ENCODE measurements around the gene STRN3. TPM values are rescaled to one million over a fixed set of nuclear protein-coding genes. Genes with fewer than 3 reads are reported as not detected.

Gene STRN3
- total RNA-seq, 2 experiments from 2014 or later, result 25.2 to 37.0 TPM

DNA sequence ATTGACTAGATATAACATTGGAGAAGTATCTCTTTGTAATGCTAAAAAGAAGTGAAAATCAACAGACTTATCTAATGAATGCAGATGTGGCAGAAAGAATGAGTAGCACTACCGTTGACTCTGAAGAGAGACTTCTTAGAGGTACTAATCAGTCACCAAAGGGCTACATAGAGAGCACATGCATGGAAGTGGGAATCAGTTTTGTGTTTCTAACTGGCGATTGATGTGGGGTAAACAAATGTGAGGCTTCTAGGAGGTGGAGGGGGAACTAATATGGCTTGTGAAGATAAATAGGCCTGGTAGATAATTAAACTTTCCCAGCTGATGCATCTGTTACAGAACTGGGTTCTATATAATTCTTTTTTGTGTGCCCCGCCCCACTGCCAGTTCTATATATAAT lies 141.3 kb downstream of the STRN3 start:
- no peaks in the 10 kb centered on the region for H4K20me1 ChIP-seq (ENCODE audit: insufficient read depth, low read length)
- no peaks in the 10 kb centered on the region for H3K9me3 ChIP-seq (ENCODE audit: low read length)
- no peaks in the 10 kb centered on the region for H3K9me2 ChIP-seq (ENCODE audit: insufficient read depth, low read length)
- no peak overlapping the region for H3K4me3 ChIP-seq (ENCODE audit: low read depth, low read length, poor library complexity, severe bottlenecking)
- TF ChIP-seq EZH2phosphoT487 (IDR thresholded peaks at IDR 0.05; ENCODE audit: borderline replicate concordance, low read depth, low read length), result no peak
- TF ChIP-seq, protein P1, sequence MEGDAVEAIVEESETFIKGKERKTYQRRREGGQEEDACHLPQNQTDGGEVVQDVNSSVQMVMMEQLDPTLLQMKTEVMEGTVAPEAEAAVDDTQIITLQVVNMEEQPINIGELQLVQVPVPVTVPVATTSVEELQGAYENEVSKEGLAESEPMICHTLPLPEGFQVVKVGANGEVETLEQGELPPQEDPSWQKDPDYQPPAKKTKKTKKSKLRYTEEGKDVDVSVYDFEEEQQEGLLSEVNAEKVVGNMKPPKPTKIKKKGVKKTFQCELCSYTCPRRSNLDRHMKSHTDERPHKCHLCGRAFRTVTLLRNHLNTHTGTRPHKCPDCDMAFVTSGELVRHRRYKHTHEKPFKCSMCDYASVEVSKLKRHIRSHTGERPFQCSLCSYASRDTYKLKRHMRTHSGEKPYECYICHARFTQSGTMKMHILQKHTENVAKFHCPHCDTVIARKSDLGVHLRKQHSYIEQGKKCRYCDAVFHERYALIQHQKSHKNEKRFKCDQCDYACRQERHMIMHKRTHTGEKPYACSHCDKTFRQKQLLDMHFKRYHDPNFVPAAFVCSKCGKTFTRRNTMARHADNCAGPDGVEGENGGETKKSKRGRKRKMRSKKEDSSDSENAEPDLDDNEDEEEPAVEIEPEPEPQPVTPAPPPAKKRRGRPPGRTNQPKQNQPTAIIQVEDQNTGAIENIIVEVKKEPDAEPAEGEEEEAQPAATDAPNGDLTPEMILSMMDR (conservative IDR thresholded peaks at IDR 0.05; ENCODE audit: low read length), result no peak
- no peaks in the 10 kb centered on the region for H3K79me2 ChIP-seq (ENCODE audit: insufficient read depth, low read depth, low read length)
- POLR2A ChIA-PET, result no interaction called here
- no peak for DNase-seq (ENCODE audit: low spot score)
- H2AFZ ChIP-seq (ENCODE audit: low read length), result no peak overlapping the region
- H3K4me2 ChIP-seq (ENCODE audit: low read length), result no peak overlapping the region
- H3K4me1 ChIP-seq (ENCODE audit: insufficient read depth, low read length, poor library complexity, severe bottlenecking), result no peaks in the 10 kb centered on the region
- no peaks in the 10 kb centered on the region for H3K36me3 ChIP-seq (ENCODE audit: insufficient read depth, low read length)
- intact Hi-C loops (cut with micrococcal nuclease; ENCODE audit: unreplicated experiment), result no loop called here
- BruUV-seq (replicated peaks), result no TSS peak
- no peak overlapping the region for H3K27ac ChIP-seq (ENCODE audit: low read depth, low read length, poor library complexity, severe bottlenecking)
- CTCF ChIA-PET (ENCODE audit: unreplicated experiment), result no interaction called here

DNA sequence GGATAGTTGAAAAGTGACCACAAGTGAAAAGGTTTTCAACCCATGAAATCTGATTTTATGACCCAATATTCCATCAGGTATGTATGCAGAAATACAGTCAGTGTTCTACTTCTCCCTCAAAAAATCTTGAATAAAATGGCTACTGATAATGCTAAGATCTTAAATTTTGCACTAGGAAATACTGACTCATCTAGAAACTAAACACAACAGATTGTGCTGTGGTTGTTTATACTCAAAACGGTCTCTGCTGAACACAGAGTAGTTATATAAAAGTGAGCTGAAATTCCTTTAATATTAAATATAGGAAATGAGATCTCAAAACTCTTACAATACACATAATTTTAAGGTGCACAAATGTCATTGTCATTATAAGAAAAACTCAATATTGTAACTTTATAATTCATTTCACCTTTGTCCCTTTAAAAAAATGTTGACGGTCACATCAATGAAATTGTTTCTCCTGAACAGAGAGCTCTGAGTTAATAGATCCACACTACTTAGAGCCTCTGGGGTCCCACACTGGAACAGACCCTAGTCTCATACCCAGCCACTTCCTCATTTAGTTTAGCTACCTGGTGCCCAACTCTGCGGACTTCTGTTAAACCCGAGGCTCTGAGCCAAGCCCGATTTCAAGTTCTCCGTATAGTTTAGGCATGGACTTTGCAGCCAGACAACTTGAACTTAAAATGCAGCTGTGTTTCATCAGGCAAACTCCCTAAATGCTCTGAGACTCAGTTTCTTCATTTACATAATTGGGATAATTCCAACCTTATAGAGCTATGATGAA lies 142.5 kb downstream of the STRN3 start:
- H2AFZ ChIP-seq (ENCODE audit: low read length), result no peak overlapping the region
- TF ChIP-seq EZH2phosphoT487 (IDR thresholded peaks at IDR 0.05; ENCODE audit: borderline replicate concordance, low read depth, low read length), result no peak
- TF ChIP-seq, protein P1 (conservative IDR thresholded peaks at IDR 0.05; ENCODE audit: low read length), result no peak
- no TSS peak for BruUV-seq (replicated peaks)
- no peak for DNase-seq (ENCODE audit: low spot score)
- H3K4me1 ChIP-seq (ENCODE audit: insufficient read depth, low read length, poor library complexity, severe bottlenecking), result no peaks in the 10 kb centered on the region
- no peaks in the 10 kb centered on the region for H3K9me2 ChIP-seq (ENCODE audit: insufficient read depth, low read length)
- H3K27ac ChIP-seq (ENCODE audit: low read depth, low read length, poor library complexity, severe bottlenecking), result no peak overlapping the region
- no peak overlapping the region for H3K4me2 ChIP-seq (ENCODE audit: low read length)
- H3K9me3 ChIP-seq (ENCODE audit: low read length), result no peaks in the 10 kb centered on the region
- no peaks in the 10 kb centered on the region for H3K36me3 ChIP-seq (ENCODE audit: insufficient read depth, low read length)
- intact Hi-C loops (cut with micrococcal nuclease; ENCODE audit: unreplicated experiment), result no loop called here
- no peaks in the 10 kb centered on the region for H4K20me1 ChIP-seq (ENCODE audit: insufficient read depth, low read length)
- ChIA-PET POLR2A (interaction anchor here (0.6 to 1.0 kb wide), 3 partner anchors 16 to 148 kb away, joined by 3 read pairs; no protein-coding TSS in a partner anchor), CTCF (ENCODE audit: unreplicated experiment) (no interaction called here)
- H3K79me2 ChIP-seq (ENCODE audit: insufficient read depth, low read depth, low read length), result no peaks in the 10 kb centered on the region
- H3K4me3 ChIP-seq (ENCODE audit: low read depth, low read length, poor library complexity, severe bottlenecking), result no peak overlapping the region

DNA sequence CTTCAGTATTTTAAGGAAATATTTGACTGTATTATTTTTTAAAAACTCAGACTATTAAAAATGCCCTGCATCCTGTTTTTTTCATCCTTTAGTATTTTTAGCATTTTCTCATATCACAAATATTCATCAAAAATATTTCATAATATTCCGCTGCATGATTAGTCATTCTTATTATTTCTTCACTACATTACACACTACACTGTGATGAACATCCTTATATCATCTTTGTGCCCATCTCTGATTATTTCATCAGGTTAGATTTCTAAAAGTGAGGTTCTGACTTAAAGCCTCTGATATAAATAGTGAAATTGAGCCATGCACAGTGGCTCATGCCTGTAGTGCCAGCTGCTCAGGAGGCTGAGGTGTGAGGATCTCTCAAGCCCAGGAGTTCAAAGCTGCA lies 143.7 kb downstream of the STRN3 start:
- CTCF ChIA-PET (ENCODE audit: unreplicated experiment), result no interaction called here
- Histone ChIP-seq H3K79me2 (ENCODE audit: insufficient read depth, low read depth, low read length) (no peaks in the 10 kb centered on the region), H3K4me3 (ENCODE audit: low read depth, low read length, poor library complexity, severe bottlenecking) (no peak overlapping the region), H3K9me3 (ENCODE audit: low read length) (no peaks in the 10 kb centered on the region), H3K4me2 (ENCODE audit: low read length) (no peak overlapping the region), H3K9me2 (ENCODE audit: insufficient read depth, low read length) (no peaks in the 10 kb centered on the region), H3K36me3 (ENCODE audit: insufficient read depth, low read length) (no peaks in the 10 kb centered on the region), H3K4me1 (ENCODE audit: insufficient read depth, low read length, poor library complexity, severe bottlenecking) (no peaks in the 10 kb centered on the region), H4K20me1 (ENCODE audit: insufficient read depth, low read length) (no peaks in the 10 kb centered on the region), H2AFZ (ENCODE audit: low read length) (no peak overlapping the region), H3K27ac (ENCODE audit: low read depth, low read length, poor library complexity, severe bottlenecking) (no peak overlapping the region)
- intact Hi-C loops (cut with micrococcal nuclease; ENCODE audit: unreplicated experiment), result no loop called here
- BruUV-seq (replicated peaks), result no TSS peak
- no peak for TF ChIP-seq EZH2phosphoT487 (IDR thresholded peaks at IDR 0.05; ENCODE audit: borderline replicate concordance, low read depth, low read length)
- TF ChIP-seq, protein P1 (conservative IDR thresholded peaks at IDR 0.05; ENCODE audit: low read length), result no peak
- no peak for DNase-seq (ENCODE audit: low spot score)
- POLR2A ChIA-PET, result interaction anchor here (0.6 kb wide), 1 partner anchor 144 kb away, joined by 5 read pairs; the partner anchor contains the start of gene STRN3

All from OCI-LY7 (cell line).